Liver (tissue), 9 donors: ENCODE measurements around the gene ZCCHC14. TPM values are rescaled to one million over a fixed set of nuclear protein-coding genes. Genes with fewer than 3 reads are reported as not detected.

Experiments used
- DNase-seq: peaks from one replicate; pipeline ENCODE4 v3.0.0-alpha.2; 2017; ENCODE audit warnings: low spot score
- H3K27ac ChIP-seq, 2 donors: one replicate each; pipeline ENCODE4 v1.7.0; 2013; ENCODE audit warnings: inconsistent platforms in 2 of 2, low read length in 2 of 2, control low read depth in 1 of 2, low read depth in 1 of 2, mild to moderate bottlenecking in 1 of 2
- H3K27me3 ChIP-seq, 4 donors: one replicate each; pipeline versions ENCODE4 v1.6.1 to v1.7.0; 2013; ENCODE audit warnings: low read length in 3 of 4, inconsistent platforms in 1 of 4, mild to moderate bottlenecking in 1 of 4, moderate library complexity in 1 of 4; ENCODE audit not compliant: control insufficient read depth in 4 of 4, insufficient read depth in 4 of 4
- H3K36me3 ChIP-seq, 4 donors: one replicate each; pipeline versions ENCODE4 v1.6.1 to v1.7.0; 2013; ENCODE audit warnings: low read length in 3 of 4, mild to moderate bottlenecking in 3 of 4, low read depth in 1 of 4, moderate library complexity in 1 of 4; ENCODE audit not compliant: control insufficient read depth in 4 of 4, insufficient read depth in 3 of 4
- H3K4me1 ChIP-seq, 4 donors: one replicate each; pipeline versions ENCODE4 v1.6.1 to v1.7.0; 2013; ENCODE audit warnings: low read length in 3 of 4, mild to moderate bottlenecking in 3 of 4, moderate library complexity in 1 of 4; ENCODE audit not compliant: control insufficient read depth in 4 of 4, insufficient read depth in 4 of 4
- H3K4me3 ChIP-seq, 3 donors: one replicate each; pipeline versions ENCODE4 v1.6.1 to v1.7.0; 2013; ENCODE audit warnings: low read length in 3 of 3, control low read depth in 1 of 3, low read depth in 1 of 3, mild to moderate bottlenecking in 1 of 3
- H3K9ac ChIP-seq, 2 donors: one replicate each; pipeline ENCODE4 v1.7.0; 2013; ENCODE audit warnings: low read length in 2 of 2, mild to moderate bottlenecking in 2 of 2, moderate library complexity in 2 of 2, control low read depth in 1 of 2, low read depth in 1 of 2
- H3K9me3 ChIP-seq, 4 donors: one replicate each; pipeline versions ENCODE4 v1.6.1 to v1.7.0; 2013; ENCODE audit warnings: low read length in 3 of 4; ENCODE audit not compliant: control insufficient read depth in 4 of 4
- ATF3 ChIP-seq: IDR thresholded peaks from 2 replicates; pipeline ENCODE4 v1.6.1; 2016; ENCODE audit warnings: antibody characterized with exemption
- CTCF ChIP-seq: fragments of 150-350 bp; IDR thresholded peaks from 2 replicates; pipeline ENCODE4 v1.5.1; 2017; ENCODE audit warnings: improper control_type of control experiment, low read depth, low read length; ENCODE audit not compliant: missing input control
- EGR1 ChIP-seq, 2 donors: IDR thresholded peaks; 2 replicates each; pipeline ENCODE4 v1.6.1; 2016 to 2018; ENCODE audit warnings: antibody characterized with exemption in 2 of 2, low read depth in 2 of 2
- FOXA1 ChIP-seq: IDR thresholded peaks from 2 replicates; pipeline ENCODE4 v1.6.1; 2016; ENCODE audit warnings: antibody characterized with exemption
- GABPA ChIP-seq, 2 donors: IDR thresholded peaks in 1 of 2; conservative IDR thresholded peaks in 1 of 2; 2 replicates each; pipeline ENCODE4 v1.6.1; 2016; ENCODE audit warnings: antibody characterized with exemption in 2 of 2, mild to moderate bottlenecking in 1 of 2, moderate library complexity in 1 of 2
- HNF4G ChIP-seq: IDR thresholded peaks from 2 replicates; pipeline ENCODE4 v1.6.1; 2016; ENCODE audit warnings: antibody characterized with exemption
- JUND ChIP-seq, 2 donors: IDR thresholded peaks; 2 replicates each; pipeline ENCODE4 v1.6.1; 2016; ENCODE audit warnings: antibody characterized with exemption in 2 of 2
- MAX ChIP-seq: IDR thresholded peaks from 2 replicates; pipeline ENCODE4 v1.6.1; 2016; ENCODE audit warnings: antibody characterized with exemption
- NR2F2 ChIP-seq: IDR thresholded peaks from 2 replicates; pipeline ENCODE4 v1.6.1; 2016; ENCODE audit warnings: antibody characterized with exemption
- REST ChIP-seq: IDR thresholded peaks from 2 replicates; pipeline ENCODE4 v1.6.1; 2016; ENCODE audit warnings: antibody characterized with exemption, mild to moderate bottlenecking
- TAF1 ChIP-seq: conservative IDR thresholded peaks from 2 replicates; pipeline ENCODE4 v1.6.1; 2016; ENCODE audit warnings: antibody characterized with exemption, mild to moderate bottlenecking
- ZBTB33 ChIP-seq: IDR thresholded peaks from 2 replicates; pipeline ENCODE4 v1.6.1; 2016; ENCODE audit warnings: antibody characterized with exemption
- WGBS: extraction: QIAGEN DNeasy Blood & Tissue Kit; methylation state at CpG from one replicate; pipeline ENCODE4 v1.1.7; 2013; 5-methylcytosine and 5-hydroxymethylcytosine counted together
- polyA plus RNA-seq, 2 donors: library from polyadenylated mRNA; stranded (reverse) in 1 of 2; unstranded in 1 of 2; fragments of 200-250 nt in 1 of 2; fragments of >200 nt in 1 of 2; fragmentation: Nextera tagmentation in 1 of 2; extraction: Ambion mirVana in 1 of 2; gene quantifications; one replicate each; pipeline versions ENCODE4 v1.2.1 to v1.2.3, GENCODE V29; 2013 to 2015
- total RNA-seq, 2 donors: library from RNA; depleted of rRNA; stranded (reverse); fragments of >200 nt; gene quantifications; one replicate each; pipeline ENCODE4 v1.2.3, GENCODE V29; 2014
- donor health status: healthy.
- donor health status: healthy.
- donor health status: healthy.
- donor health status: healthy.
- donor health status: healthy.

The ZCCHC14 gene
- total and polyA plus RNA-seq, 4 donors = 6.3 to 21.7 (median 8.0) TPM

- no peak overlapping the region for H3K4me3 ChIP-seq
- no peaks in the 10 kb centered on the region for H3K9me3 ChIP-seq
- H3K4me1 ChIP-seq = no peaks in the 10 kb centered on the region
- no peaks in the 10 kb centered on the region for H3K27me3 ChIP-seq
- no peak for TF ChIP-seq MAX
- no peak for TF ChIP-seq TAF1
- no peak for TF ChIP-seq HNF4G
- no peak for TF ChIP-seq FOXA1
- TF ChIP-seq NR2F2 = no peak
- H3K9ac ChIP-seq = no peak overlapping the region
- DNase-seq = no peak
- H3K27ac ChIP-seq = no peak overlapping the region
- H3K36me3 ChIP-seq = peaks cover 2 to 45% (median 22%) of the 10 kb centered on the region in 4 donors
- WGBS = 87% methylated on average over 18 of the region's 18 CpGs
Observed at GRCh38 chr16:87426423-87427215, 66.2 kb downstream of the ZCCHC14 start.

- TF ChIP-seq TAF1 (no peak), REST (no peak), ATF3 (no peak), CTCF (no peak), GABPA (IDR thresholded peaks at IDR 0.05 in 1 of 2, conservative IDR thresholded peaks at IDR 0.05 in 1 of 2) (no peak), ZBTB33 (no peak), HNF4G (no peak), JUND (IDR thresholded peaks at IDR 0.05) (no peak), EGR1 (IDR thresholded peaks at IDR 0.05; ENCODE audit: low read depth in 2 of 2) (no peak)
- Histone ChIP-seq H3K27me3 (no peaks in the 10 kb centered on the region), H3K9ac (no peak overlapping the region), H3K4me3 (no peak overlapping the region), H3K36me3 (peaks cover 2 to 48% (median 21%) of the 10 kb centered on the region in 4 donors), H3K9me3 (no peaks in the 10 kb centered on the region), H3K4me1 (no peaks in the 10 kb centered on the region), H3K27ac (no peak overlapping the region)
- 94% methylated on average over 12 of the region's 12 CpGs for WGBS
- no peak for DNase-seq
Observed at GRCh38 chr16:87425941-87426340, 66.9 kb downstream of the ZCCHC14 start.
